Loucy (cell line): ENCODE data around the gene ARMH4.

Experiments
- CTCF ChIP-seq: fragments of 200-600 bp; sonication (generic); conservative IDR thresholded peaks from 2 replicates; pipeline ENCODE4 v1.5.1; 2014; ENCODE audit warnings: mild to moderate bottlenecking, antibody characterized with exemption, low read length
- EZH2phosphoT487 ChIP-seq: fragments of 200-600 bp; IDR thresholded peaks from 2 replicates; pipeline ENCODE4 v1.6.1; 2018; ENCODE audit warnings: antibody characterized with exemption, mild to moderate bottlenecking, moderate library complexity, borderline replicate concordance

- no peak for TF ChIP-seq CTCF
- TF ChIP-seq EZH2phosphoT487: no peak
Measured at GRCh38 chr14:58099682-58100081, 52.3 kb downstream of the ARMH4 start.
